Measurements from ENCODE around the gene GRID2.

Gene GRID2

DNA sequence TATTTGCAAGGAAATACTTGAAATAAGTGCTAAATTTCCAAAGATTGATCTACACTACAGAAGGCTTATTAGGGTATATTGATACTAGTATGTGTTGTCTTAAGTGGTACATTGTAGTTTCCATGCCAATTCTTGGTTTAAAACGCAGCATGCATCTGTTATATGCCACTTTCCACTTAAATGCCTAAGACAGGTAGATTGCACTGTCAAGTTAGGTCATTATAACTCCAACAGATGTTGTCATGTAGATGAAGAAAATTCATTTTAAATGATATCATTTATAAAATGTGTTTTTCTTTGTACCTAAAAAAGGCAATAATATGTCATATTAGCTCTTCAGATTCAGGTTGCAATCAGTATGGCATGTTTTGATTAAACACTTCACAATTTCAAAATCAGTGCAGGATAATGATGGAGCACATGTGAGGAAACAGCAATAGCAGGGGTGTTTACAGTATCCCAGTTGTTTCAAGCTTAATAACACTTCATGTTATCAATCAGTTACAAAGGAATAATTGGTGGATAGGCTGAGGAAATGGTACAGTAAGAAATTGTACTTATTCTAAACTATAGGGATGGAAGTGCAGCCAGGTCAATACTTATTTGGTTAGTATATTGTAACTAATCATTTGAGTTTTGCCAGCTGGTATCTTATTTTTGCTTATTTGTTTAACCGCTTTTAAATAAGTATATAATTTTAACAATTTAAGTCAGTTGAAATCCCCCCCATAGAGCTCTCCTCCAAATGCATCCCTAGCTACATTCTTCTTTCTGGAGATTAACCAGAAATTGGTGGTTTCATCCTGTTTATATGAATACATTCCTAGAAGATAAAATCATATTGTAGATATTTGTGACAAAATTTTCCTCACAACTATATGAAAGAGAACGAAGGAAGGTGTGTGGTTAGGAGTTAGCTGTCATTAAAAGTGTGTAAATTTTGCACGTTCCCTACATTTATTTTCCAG lies 1070.4 kb downstream of the GRID2 start:
- in situ Hi-C loops (cut with HindIII; ENCODE audit: low sequenced_read_pairs): no loop called here

DNA sequence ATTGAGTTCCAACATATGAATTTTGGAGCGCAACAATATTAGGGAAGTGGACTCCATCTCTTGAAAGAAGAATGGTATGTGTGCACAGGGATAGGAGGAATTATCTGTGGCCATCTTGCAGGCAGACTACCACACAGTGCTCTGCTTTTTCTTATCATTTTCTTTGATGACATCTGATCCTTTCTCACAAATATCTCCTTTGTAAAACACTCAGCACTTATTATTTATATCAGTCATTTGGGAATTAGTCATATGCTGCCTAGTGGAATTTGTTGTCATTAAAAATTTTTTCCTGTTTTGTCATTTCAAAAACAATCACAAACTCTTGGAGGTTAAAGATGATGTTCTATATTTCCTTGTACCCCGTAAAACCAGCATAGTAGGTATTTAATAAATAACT lies 1080.5 kb downstream of the GRID2 start:
- in situ Hi-C loops (cut with HindIII; ENCODE audit: low sequenced_read_pairs): no loop called here

DNA sequence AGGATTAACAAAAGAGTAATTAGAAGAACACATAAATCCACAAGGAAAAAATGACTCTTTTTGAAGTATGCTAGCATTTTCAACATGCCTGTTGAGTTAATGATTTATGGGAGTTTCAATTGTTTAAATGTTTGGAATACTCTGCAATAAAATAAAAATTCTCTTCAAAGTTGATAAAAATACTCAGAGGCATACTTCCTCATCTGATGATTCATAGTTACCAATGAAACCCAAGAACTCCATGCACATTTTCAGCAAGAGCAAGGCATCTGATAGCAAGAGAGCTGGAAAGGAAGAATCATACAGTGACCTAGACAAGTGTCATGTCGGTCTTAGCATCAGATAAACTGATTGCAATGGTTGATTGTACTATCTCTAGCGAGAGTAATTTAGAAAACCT lies 1081.1 kb downstream of the GRID2 start:
- in situ Hi-C loops (cut with HindIII; ENCODE audit: low sequenced_read_pairs): no loop called here

DNA sequence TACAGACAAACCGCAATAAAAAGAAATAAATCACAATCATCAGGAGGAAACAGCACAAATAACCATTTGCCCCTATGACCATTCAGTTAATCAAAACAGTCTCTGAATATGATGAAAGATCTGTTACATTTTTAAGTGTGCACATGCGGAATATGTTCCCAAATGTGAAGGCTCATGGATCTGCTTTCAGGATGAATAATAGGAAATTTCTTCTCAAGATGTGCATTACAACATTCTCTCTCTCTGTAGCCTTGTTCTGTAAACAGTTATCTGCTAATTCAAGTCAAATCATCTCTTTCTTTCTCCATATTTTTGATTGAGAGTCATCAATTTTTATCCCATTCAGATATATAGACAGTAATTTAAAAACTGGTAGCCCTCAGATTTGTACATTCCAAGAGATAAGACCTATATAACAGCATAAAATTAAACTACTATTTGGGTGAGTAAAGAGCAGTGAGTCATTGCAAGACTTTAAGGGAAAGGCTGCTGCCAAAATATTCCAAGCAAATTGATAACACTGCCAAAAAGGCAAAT lies 1090.8 kb downstream of the GRID2 start:
- in situ Hi-C loops (cut with HindIII; ENCODE audit: low sequenced_read_pairs): loop anchor here (5.0 kb wide), 1 partner anchor 57 kb away; no protein-coding TSS in a partner anchor

DNA sequence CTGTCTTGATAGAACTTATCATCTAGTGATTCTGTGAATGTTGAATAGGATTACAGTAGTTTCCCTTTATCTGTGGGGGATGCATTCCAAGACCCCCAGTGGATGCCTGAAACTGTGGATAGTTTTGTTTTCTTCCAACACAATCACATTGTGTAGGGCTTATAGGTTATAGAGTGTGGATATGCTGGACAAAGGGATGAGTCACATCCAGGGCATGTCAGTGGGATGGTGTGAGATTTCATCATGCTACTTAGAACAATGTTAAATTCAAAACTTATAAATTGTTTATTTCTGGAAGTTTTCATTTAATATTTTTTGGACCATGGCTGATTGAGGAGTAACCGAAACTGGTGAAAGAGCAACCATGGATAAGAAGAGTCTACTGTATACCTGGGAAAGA lies 1092.5 kb downstream of the GRID2 start:
- in situ Hi-C loops (cut with HindIII; ENCODE audit: low sequenced_read_pairs): no loop called here

DNA sequence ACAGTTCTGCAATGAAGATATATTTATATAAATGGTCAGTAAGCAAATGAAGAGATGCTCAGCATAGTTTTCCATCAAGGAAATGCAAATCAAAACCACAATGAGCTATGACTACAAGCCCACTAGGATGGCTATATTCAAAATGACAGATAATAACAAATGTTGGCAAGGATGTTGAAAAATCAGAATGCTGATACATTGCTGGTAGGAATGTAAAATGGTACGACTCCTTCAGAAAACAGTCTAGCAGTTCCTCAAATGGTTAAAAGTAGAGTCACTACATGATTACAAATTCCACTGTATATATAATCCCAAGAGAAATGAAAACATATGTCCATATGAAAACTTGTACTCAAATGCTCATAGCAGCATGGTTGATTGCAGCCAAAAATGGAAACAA lies 1099.8 kb downstream of the GRID2 start:
- in situ Hi-C loops (cut with HindIII; ENCODE audit: low sequenced_read_pairs): no loop called here

DNA sequence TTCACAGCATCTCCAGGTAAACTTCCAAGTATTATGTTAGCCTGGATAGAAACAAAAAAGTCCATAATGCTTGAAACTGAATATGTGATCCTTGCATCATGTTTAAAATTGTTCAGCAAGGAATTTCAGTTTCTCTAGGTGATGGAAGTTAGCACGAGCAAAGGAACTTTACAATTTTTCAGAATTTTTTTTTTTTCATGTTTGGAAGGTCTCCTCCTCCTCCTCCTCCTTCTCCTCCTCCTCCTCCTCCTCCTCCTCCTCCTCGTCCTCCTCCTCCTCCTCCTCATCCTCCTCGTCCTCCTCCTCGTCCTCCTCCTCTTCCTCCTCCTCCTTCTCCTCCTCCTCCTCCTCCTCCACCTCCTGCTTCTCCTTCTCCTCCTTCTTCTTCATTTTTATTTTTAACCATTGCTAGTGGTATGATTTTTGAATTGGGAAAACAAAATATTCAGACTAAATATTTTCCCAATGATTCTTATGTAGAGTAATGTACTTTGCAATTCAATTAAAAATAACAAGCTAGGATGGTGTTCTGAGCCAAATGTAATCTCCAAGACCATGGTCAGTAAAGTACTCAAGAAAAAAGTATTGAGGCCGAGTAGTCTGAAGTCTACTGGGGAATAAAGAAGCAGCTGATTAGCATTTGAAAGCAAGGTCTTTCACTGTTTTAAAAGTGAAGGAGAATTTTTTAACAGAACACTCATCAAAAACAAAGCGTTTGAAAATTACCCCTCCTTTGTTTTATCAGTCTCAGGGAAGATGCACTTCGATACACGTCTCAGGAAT lies 1103.9 kb downstream of the GRID2 start:
- in situ Hi-C loops (cut with HindIII; ENCODE audit: low sequenced_read_pairs): no loop called here

DNA sequence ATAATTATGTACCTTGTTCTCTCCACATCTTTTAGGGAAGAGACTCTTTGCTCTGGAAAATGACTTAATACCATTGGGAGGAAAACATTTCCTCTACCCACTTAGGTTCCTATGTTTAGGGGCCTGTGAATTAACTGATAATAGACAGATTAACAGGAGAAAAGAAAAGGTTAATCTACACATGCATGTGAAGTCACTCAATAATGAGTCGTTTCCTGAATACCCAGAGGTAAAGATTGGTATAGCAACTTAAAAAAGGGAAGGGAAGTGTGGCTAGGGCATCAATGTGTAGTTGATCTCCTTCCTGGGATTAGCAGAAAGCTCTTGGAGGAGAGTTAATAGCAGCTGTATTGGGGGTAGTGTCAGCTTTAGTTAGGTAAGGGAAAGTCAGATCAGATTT lies 1105.3 kb downstream of the GRID2 start:
- in situ Hi-C loops (cut with HindIII; ENCODE audit: low sequenced_read_pairs): no loop called here

DNA sequence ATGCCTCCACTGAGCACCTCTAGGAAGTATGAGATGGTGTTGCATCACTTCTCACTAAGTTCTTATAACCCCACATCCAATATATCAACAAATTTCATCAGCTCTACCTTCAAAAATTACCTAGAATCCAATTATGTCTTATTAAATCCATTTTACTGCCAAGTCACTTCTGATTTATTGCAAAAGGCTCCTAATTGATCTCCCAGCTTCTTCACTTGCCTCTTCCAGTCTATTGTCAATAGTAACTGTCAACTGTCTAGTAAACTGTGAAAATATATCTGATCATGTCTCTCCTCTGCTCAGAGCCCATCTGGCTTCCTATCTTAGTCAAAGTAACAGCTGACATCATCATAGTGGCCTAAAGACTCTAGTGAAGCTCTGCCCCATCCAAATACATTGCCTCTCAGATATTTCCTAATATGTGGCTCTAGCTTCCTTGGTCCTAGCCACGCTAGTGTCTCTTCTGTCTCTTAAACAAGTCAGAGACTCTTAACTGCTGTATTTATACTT lies 1110.3 kb downstream of the GRID2 start:
- in situ Hi-C loops (cut with HindIII; ENCODE audit: low sequenced_read_pairs): no loop called here

DNA sequence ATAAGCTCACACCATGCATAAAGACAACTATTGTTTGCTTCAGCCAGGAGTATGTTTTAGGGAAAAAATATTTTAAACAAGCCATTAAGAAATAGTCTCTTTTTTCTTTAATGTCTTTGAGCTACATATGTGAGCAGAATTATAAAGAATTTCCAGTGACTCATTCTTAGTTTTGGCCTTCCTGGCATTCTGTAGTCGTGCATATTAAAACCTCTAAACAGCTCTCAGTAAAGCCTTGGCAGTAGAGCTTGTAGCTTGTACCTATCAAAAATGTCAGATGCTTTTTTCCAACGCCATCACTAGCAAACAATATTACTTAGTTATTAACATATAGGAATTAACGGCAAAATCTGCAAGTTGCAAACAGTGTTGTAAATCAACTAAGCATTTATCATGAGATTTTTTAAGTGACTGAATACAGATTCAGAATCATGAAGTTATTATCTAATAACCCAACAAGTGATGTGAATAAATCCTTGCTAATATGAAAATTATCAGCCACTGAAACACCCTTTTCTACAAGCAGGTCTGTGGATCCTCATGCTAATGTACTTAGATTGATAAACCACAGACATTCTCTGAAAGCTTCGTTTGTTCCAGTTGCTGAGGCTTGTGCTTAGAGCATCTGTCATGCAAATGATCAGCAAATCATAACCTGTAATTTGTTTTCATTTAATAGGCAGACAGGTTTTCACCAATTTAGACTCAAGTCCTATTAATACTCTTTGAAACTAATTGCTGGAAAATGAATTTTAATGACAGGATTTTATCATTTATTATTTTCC lies 1112.8 kb downstream of the GRID2 start:
- in situ Hi-C loops (cut with HindIII; ENCODE audit: low sequenced_read_pairs): loop anchor here (5.0 kb wide), 1 partner anchor 41 kb away; no protein-coding TSS in a partner anchor

DNA sequence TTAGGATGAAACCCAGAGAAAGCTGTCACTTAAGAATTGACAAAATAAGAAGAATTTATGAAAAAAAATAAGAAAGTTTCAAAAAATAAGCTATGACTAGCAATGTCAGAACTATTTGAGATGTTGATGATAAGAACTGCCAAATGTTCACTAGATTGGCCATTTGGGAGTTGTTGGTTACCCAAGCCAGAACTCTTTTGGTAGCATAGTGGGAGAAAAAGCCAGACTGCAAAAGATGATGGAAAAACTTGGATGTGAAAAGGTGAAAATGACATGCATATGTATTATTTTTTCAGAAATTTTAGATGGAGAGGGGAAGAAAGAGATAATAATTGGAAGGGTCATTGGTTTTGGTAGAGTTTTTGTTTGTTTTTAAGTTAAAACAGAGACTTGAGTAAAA lies 1127.6 kb downstream of the GRID2 start:
- in situ Hi-C loops (cut with HindIII; ENCODE audit: low sequenced_read_pairs): no loop called here

DNA sequence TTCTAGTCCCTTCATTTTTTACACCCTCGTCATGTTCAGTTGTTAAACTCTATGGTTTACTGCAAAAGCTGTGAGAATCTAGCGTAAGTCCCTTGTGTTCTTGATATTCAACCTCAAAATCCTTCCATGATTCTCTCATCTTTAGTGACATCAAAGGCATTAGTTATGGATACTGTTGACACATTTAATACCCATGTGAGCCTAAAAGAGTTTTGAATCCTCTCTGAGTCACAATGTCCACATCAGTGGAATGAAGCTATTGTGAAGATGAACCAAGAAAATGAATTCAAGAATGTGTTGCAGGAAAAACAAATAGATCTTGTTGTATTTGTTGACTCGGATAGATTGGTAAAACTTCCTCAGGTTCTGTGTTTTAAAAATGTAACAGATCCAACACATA lies 1130.1 kb downstream of the GRID2 start:
- in situ Hi-C loops (cut with HindIII; ENCODE audit: low sequenced_read_pairs): no loop called here

DNA sequence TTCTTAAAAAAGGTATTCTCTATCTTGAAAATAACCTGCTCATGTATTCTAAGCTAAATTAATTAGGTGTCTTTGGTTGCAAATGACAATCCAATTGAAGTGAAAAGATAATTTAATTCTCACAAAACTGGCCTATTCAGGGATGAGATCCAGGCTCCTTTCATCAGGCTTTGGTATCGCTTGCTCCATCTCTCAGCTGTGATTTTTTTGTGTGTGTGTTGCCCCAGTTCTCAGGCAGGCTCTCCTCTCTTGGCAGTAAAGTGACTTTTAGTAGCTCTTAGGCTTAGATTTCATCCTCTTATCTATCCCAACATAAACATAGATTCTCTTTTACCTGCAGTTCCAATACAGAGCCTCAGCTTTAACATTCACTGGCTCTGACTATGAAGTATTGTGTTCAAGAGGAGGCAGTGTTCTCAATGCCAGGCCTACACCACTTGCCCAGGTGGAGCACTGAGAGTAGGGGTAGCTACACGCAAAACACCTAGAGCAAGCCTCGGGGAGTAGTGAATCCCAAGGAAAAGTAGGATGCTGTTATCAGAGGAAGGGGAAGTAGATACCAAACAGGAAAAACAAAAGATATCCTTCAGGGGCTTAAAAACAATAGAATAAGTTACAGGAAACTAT lies 1132.3 kb downstream of the GRID2 start:
- in situ Hi-C loops (cut with HindIII; ENCODE audit: low sequenced_read_pairs): no loop called here

DNA sequence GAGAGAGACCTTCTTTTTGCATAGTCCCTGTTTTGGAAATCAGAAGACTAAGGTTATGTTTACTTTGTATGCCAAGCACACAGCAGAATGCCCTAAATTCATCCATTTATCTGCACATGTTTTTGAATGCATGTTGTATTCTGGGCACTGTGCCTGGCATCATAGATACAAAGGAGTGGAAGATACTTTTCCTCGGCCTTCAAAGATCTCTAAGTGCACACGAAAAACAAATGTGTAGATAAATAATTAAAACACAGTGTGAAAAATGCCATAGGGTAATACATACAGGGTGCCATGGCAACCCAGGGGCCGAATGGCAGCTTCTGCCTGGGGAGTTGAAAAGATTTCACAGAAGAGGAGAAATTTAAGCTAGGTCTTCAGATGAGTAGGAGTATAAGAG lies 1134.2 kb downstream of the GRID2 start:
- in situ Hi-C loops (cut with HindIII; ENCODE audit: low sequenced_read_pairs): no loop called here

DNA sequence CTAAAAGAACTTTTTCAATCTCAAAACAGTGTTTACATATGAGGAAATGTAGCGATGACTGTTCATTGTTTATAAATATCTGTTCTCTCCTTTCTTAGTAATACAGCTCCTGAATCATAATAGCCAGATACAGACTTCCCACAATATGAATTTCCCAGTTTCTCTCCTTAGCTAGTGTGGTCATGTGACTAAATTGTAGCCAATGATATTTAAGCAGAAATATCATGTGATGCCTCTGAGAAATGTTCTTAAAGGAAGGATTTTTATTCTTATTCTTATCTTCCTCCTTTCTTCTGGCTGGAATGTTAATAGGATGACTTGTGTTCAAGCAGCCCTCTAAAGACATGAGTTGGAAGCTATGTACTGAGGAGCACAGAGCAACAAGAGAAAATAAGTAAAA lies 1141.1 kb downstream of the GRID2 start:
- in situ Hi-C loops (cut with HindIII; ENCODE audit: low sequenced_read_pairs): no loop called here

DNA sequence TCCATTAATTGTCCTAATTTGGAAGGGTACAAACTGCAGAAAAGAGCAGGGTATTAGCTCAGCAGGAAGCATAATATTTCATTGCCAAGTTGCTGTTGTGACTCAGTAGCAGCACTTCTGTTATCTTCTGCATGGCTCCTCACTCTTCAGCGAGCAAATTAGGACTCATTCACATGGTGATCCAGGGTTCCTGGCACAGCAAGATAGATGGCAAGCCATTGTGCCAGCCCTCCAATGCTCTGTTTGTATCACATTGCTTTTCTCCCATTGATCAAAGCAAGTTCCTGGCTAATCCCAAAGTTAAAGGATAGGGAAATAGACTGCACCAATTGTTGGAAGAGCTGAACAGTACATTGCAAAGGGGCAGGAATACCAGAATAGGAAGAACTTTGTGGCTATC lies 1142.3 kb downstream of the GRID2 start:
- in situ Hi-C loops (cut with HindIII; ENCODE audit: low sequenced_read_pairs): no loop called here

DNA sequence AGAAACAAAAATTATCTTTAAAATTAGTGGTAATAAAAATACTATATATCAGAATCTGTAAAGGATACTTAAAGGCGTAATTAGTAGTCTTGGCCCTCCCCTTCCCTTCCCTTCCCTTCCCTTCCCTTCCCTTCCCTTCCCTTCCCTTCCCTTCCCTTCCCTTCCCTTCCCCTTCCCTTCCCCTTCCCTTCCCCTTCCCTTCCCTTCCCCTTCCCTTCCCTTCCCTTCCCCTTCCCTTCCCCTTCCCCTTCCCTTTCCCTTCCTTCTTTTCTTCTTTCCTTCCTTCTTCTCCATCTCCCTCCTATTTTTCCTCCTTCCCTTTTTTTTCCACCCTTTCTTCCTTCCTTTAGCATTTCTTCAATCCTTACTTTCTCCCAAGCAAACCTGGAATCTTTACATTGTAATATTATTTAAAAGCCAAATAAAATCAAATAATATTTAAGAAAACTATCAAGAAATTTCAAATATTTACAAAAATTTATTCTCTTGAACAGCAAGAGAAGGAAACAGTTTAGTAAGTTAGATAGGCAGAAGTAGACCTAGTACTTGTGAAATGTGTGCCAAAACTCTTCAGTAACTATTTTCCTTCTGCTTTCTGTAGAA lies 1145.0 kb downstream of the GRID2 start:
- in situ Hi-C loops (cut with HindIII; ENCODE audit: low sequenced_read_pairs): no loop called here

DNA sequence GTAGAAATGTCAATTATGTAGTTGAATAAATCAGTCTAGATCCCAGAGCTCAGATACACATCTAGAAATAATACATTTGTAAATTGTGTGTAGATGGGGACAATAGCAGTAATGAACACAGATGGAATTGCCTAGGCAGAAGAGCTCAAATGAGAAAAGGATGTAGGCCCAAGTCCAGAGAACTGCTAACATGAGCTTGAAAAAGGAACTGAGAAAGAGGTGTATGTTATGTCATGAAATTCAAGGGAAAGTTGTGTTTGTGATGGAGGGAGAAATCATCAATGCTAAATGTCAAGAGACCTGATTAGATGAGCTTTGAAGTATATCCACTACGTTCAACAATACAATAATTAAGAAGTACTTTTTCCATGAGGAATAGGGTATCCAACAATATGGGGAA lies 1148.2 kb downstream of the GRID2 start:
- in situ Hi-C loops (cut with HindIII; ENCODE audit: low sequenced_read_pairs): no loop called here

DNA sequence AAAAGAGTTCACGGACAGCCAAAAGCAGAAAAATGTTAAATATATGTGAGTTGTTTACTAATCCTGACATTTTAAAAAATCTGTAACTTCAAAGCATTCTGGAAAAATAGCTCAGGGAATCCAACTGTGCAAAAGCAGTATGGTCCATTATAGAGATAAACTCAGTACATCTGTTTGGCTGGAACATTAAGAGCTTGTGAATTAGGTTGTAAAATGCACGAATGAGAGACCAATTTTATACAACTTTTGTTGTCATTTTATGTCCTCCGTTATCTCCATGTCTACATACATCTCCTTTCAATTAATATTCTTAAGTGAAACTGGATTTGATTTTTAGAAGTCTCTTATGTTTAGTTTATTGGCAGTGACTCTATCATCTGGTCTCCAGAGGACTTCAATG lies 1157.8 kb downstream of the GRID2 start:
- in situ Hi-C loops (cut with HindIII; ENCODE audit: low sequenced_read_pairs): no loop called here

DNA sequence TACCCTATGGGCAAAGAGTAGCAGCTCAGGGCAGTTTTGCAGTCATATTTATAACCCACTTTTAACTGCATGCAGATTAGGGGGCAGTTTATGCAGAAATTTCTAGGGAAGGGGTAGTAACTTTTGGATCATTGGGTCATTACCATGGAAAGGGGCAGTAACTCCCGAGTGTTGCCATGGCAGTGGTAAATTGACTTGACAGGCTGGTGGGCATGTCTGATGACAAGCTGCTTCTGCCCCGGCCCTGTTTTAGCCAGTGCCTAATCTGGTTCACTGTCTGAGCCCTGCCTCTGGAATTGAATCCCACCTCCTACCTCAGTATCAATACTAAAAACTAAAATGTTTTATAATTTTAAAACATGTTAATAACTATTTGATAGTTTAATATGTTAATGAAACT lies 1162.7 kb downstream of the GRID2 start:
- in situ Hi-C loops (cut with HindIII; ENCODE audit: low sequenced_read_pairs): no loop called here
